GM23338 (cell line): ENCODE data around the gene BTBD9. TPM values are rescaled to one million over a fixed set of nuclear protein-coding genes. Genes with fewer than 3 reads are reported as not detected.

ENCODE experiments used
- ATAC-seq: fragments of 200-7000 bp; cut with Tn5 transposase; 3 replicates; pipeline ENCODE4 v1.9.1; 2020
- DNase-seq: peaks from one replicate; pipeline ENCODE4 v3.0.0-alpha.2; 2015; ENCODE audit warnings: low spot score
- H2AFZ ChIP-seq: fragments of 200-600 bp; sonication (generic); 2 replicates; pipeline ENCODE4 v1.8.0; 2016; ENCODE audit warnings: antibody characterized with exemption, mild to moderate bottlenecking, moderate library complexity
- H3F3A ChIP-seq: fragments of 200-600 bp; sonication (generic); replicated peaks from 2 replicates; pipeline ENCODE4 v1.8.0; 2017; ENCODE audit warnings: antibody characterized with exemption, mixed run types, low read depth
- H3K27ac ChIP-seq: fragments of 200-600 bp; sonication (generic); 2 replicates; pipeline ENCODE4 v1.6.1; 2016; ENCODE audit warnings: low read depth
- H3K27me3 ChIP-seq: fragments of 200-600 bp; sonication (generic); 2 replicates; pipeline ENCODE4 v1.8.0; 2016; ENCODE audit warnings: mild to moderate bottlenecking, mixed run types, moderate library complexity; ENCODE audit not compliant: insufficient read depth
- H3K36me3 ChIP-seq: fragments of 200-600 bp; sonication (generic); 2 replicates; pipeline ENCODE4 v1.8.0; 2016; ENCODE audit warnings: mild to moderate bottlenecking; ENCODE audit not compliant: insufficient read depth
- H3K4me1 ChIP-seq: fragments of 200-600 bp; sonication (generic); 2 replicates; pipeline ENCODE4 v1.8.0; 2016; ENCODE audit warnings: mild to moderate bottlenecking, moderate library complexity; ENCODE audit not compliant: insufficient read depth
- H3K4me2 ChIP-seq: fragments of 200-600 bp; sonication (generic); 2 replicates; pipeline ENCODE4 v1.7.1; 2017; ENCODE audit warnings: mixed run types
- H3K4me3 ChIP-seq: fragments of 200-600 bp; sonication (generic); 2 replicates; pipeline ENCODE4 v1.6.1; 2016; ENCODE audit warnings: mixed run types
- H3K79me2 ChIP-seq: fragments of 200-600 bp; sonication (generic); replicated peaks from 2 replicates; pipeline ENCODE4 v1.8.0; 2017; ENCODE audit warnings: mild to moderate bottlenecking; ENCODE audit not compliant: insufficient read depth
- H3K9me2 ChIP-seq: fragments of 200-600 bp; sonication (generic); 2 replicates; pipeline ENCODE4 v1.8.0; 2017; ENCODE audit not compliant: insufficient read depth
- H4K20me1 ChIP-seq: fragments of 200-600 bp; sonication (generic); replicated peaks from 2 replicates; pipeline ENCODE4 v1.8.0; 2017; ENCODE audit warnings: mild to moderate bottlenecking; ENCODE audit not compliant: insufficient read depth
- H3K27ac Mint-ChIP-seq: 2 replicates; pipeline ENCODE4 v1.8.0; 2020; ENCODE audit warnings: inconsistent platforms, mild to moderate bottlenecking, moderate library complexity, mixed read lengths
- H3K27me3 Mint-ChIP-seq: 3 replicates; pipeline ENCODE4 v1.8.0; 2022; ENCODE audit warnings: low read depth, mild to moderate bottlenecking, moderate library complexity, mixed read lengths, inconsistent platforms; ENCODE audit not compliant: insufficient read depth, poor library complexity
- H3K36me3 Mint-ChIP-seq: 3 replicates; pipeline ENCODE4 v1.8.0; 2021; ENCODE audit warnings: low read depth, mild to moderate bottlenecking, inconsistent platforms, moderate library complexity, mixed read lengths
- H3K4me1 Mint-ChIP-seq: 3 replicates; pipeline ENCODE4 v1.8.0; 2020; ENCODE audit warnings: mild to moderate bottlenecking, inconsistent platforms, mixed read lengths
- H3K4me3 Mint-ChIP-seq: 3 replicates; pipeline ENCODE4 v1.8.0; 2021; ENCODE audit warnings: moderate library complexity, mild to moderate bottlenecking, inconsistent platforms, mixed read lengths
- H3K9me3 Mint-ChIP-seq: 3 replicates; pipeline ENCODE4 v1.8.0; 2020; ENCODE audit warnings: moderate library complexity, mild to moderate bottlenecking, inconsistent platforms, mixed read lengths
- CREB1 ChIP-seq: fragments of 250-450 bp; sonication (Bioruptor Pico); IDR thresholded peaks from 2 replicates; pipeline ENCODE4 v1.5.0; 2020; ENCODE audit warnings: low read depth, mild to moderate bottlenecking, moderate library complexity
- EZH2 ChIP-seq: fragments of 200-600 bp; sonication (generic); IDR thresholded peaks from one replicate; pipeline ENCODE4 v1.8.0; 2017; ENCODE audit warnings: antibody characterized with exemption, mild to moderate bottlenecking, low read depth; ENCODE audit not compliant: unreplicated experiment
- EZH2phosphoT487 ChIP-seq: fragments of 200-600 bp; sonication (generic); IDR thresholded peaks from one replicate; pipeline ENCODE4 v1.8.1; 2018; ENCODE audit warnings: antibody characterized with exemption; ENCODE audit not compliant: unreplicated experiment
- JUNB ChIP-seq: IDR thresholded peaks from one replicate; pipeline ENCODE4 v1.6.1; 2016; ENCODE audit warnings: antibody characterized with exemption; ENCODE audit not compliant: unreplicated experiment
- NANOG ChIP-seq: IDR thresholded peaks from 2 replicates; pipeline ENCODE4 v1.6.1; 2016; ENCODE audit warnings: antibody characterized with exemption, borderline replicate concordance
- POLR2AphosphoS5 ChIP-seq: IDR thresholded peaks from 2 replicates; pipeline ENCODE4 v1.6.1; 2016; ENCODE audit warnings: antibody characterized with exemption, low read depth
- STAT1 ChIP-seq: IDR thresholded peaks from one replicate; pipeline ENCODE4 v1.6.1; 2016; ENCODE audit warnings: antibody characterized with exemption; ENCODE audit not compliant: unreplicated experiment
- ZNF114 ChIP-seq: fragments of 250-450 bp; sonication (Bioruptor Pico); IDR thresholded peaks from 2 replicates; pipeline ENCODE4 v1.5.0; 2020; ENCODE audit warnings: mild to moderate bottlenecking, moderate library complexity
- ZNF331 ChIP-seq: fragments of 250-450 bp; sonication (Bioruptor Pico); IDR thresholded peaks from 2 replicates; pipeline ENCODE4 v1.5.0; 2020; ENCODE audit warnings: low read depth, mild to moderate bottlenecking, moderate library complexity
- polyA plus RNA-seq: library from polyadenylated mRNA; unstranded; fragments of >200 nt; fragmentation: Nextera tagmentation; extraction: Ambion mirVana; gene quantifications from 2 replicates; pipeline ENCODE4 v1.2.1, GENCODE V29; 2016
- total RNA-seq: library from RNA; depleted of rRNA; stranded (reverse); fragments of >200 nt; shearing (Covaris generic); gene quantifications from 2 replicates; pipeline ENCODE4 v1.2.3, GENCODE V29; 2014
- TF ChIP-seq, protein P1 (sequence below): fragments of 250-450 bp; sonication (Bioruptor Pico); IDR thresholded peaks from 2 replicates; pipeline ENCODE4 v1.5.0; 2020; ENCODE audit warnings: mild to moderate bottlenecking, moderate library complexity
- TF ChIP-seq, protein P2 (sequence below): IDR thresholded peaks from 2 replicates; pipeline ENCODE4 v1.6.1; 2016; ENCODE audit warnings: antibody characterized with exemption
- TF ChIP-seq, protein P3 (sequence below): IDR thresholded peaks from one replicate; pipeline ENCODE4 v1.6.1; 2018; ENCODE audit warnings: antibody characterized with exemption; ENCODE audit not compliant: unreplicated experiment
- TF ChIP-seq, protein P4 (sequence below), 2 experiments: fragments of 200-600 bp in 1 of 2; sonication (generic) in 1 of 2; conservative IDR thresholded peaks; 2 replicates each; pipeline versions ENCODE4 v1.5.1 to v1.6.1; 2016 to 2017; ENCODE audit warnings: antibody characterized with exemption in 2 of 2, low read depth in 2 of 2, mild to moderate bottlenecking in 2 of 2, moderate library complexity in 1 of 2

BTBD9 gene
- total and polyA plus RNA-seq, 2 experiments from 2014 or later = 4.2 to 5.3 TPM

DNA sequence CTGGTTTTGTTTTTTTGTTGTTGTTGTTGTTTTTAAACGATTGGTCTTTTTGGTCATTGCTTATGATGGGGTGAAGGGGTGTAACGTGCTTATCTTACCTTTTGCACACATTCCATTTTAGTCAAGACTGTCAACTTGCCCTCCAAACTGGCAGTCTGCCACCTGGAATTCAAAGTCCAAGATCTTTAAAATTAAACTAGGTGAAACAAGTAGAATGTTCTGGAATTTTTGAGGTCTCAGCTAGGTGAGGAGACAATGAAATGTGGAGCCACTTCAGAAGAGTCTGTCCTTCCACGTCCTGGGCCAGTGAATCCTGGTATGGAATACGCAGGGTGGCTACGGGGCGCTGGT lies 475.6 kb downstream of the BTBD9 start:
- H3K4me1 Mint-ChIP-seq = peaks cover 10% of the 10 kb centered on the region; the same call in 2 of the 3 replicates
- H4K20me1 ChIP-seq = no peaks in the 10 kb centered on the region
- no peak overlapping the region for H3K27ac ChIP-seq
- no peaks in the 10 kb centered on the region for H3K9me2 ChIP-seq
- H3K27me3 ChIP-seq = no peaks in the 10 kb centered on the region
- DNase-seq (no peak), ATAC-seq (no peak)
- no peak overlapping the region for H3K4me3 Mint-ChIP-seq
- no peaks in the 10 kb centered on the region for H3K4me1 ChIP-seq
- H3K36me3 ChIP-seq = no peaks in the 10 kb centered on the region
- TF ChIP-seq, protein P1, sequence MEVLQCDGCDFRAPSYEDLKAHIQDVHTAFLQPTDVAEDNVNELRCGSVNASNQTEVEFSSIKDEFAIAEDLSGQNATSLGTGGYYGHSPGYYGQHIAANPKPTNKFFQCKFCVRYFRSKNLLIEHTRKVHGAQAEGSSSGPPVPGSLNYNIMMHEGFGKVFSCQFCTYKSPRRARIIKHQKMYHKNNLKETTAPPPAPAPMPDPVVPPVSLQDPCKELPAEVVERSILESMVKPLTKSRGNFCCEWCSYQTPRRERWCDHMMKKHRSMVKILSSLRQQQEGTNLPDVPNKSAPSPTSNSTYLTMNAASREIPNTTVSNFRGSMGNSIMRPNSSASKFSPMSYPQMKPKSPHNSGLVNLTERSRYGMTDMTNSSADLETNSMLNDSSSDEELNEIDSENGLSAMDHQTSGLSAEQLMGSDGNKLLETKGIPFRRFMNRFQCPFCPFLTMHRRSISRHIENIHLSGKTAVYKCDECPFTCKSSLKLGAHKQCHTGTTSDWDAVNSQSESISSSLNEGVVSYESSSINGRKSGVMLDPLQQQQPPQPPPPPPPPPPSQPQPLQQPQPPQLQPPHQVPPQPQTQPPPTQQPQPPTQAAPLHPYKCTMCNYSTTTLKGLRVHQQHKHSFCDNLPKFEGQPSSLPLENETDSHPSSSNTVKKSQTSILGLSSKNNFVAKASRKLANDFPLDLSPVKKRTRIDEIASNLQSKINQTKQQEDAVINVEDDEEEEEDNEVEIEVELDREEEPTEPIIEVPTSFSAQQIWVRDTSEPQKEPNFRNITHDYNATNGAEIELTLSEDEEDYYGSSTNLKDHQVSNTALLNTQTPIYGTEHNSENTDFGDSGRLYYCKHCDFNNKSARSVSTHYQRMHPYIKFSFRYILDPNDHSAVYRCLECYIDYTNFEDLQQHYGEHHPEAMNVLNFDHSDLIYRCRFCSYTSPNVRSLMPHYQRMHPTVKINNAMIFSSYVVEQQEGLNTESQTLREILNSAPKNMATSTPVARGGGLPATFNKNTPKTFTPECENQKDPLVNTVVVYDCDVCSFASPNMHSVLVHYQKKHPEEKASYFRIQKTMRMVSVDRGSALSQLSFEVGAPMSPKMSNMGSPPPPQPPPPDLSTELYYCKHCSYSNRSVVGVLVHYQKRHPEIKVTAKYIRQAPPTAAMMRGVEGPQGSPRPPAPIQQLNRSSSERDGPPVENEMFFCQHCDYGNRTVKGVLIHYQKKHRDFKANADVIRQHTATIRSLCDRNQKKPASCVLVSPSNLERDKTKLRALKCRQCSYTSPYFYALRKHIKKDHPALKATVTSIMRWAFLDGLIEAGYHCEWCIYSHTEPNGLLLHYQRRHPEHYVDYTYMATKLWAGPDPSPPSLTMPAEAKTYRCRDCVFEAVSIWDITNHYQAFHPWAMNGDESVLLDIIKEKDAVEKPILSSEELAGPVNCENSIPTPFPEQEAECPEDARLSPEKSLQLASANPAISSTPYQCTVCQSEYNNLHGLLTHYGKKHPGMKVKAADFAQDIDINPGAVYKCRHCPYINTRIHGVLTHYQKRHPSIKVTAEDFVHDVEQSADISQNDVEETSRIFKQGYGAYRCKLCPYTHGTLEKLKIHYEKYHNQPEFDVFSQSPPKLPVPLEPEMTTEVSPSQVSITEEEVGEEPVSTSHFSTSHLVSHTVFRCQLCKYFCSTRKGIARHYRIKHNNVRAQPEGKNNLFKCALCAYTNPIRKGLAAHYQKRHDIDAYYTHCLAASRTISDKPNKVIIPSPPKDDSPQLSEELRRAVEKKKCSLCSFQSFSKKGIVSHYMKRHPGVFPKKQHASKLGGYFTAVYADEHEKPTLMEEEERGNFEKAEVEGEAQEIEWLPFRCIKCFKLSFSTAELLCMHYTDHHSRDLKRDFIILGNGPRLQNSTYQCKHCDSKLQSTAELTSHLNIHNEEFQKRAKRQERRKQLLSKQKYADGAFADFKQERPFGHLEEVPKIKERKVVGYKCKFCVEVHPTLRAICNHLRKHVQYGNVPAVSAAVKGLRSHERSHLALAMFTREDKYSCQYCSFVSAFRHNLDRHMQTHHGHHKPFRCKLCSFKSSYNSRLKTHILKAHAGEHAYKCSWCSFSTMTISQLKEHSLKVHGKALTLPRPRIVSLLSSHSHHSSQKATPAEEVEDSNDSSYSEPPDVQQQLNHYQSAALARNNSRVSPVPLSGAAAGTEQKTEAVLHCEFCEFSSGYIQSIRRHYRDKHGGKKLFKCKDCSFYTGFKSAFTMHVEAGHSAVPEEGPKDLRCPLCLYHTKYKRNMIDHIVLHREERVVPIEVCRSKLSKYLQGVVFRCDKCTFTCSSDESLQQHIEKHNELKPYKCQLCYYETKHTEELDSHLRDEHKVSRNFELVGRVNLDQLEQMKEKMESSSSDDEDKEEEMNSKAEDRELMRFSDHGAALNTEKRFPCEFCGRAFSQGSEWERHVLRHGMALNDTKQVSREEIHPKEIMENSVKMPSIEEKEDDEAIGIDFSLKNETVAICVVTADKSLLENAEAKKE (CRISPR knock-in tag) = no peak
- TF ChIP-seq POLR2AphosphoS5 (no peak), NANOG (no peak), JUNB (no peak), EZH2 (no peak), CREB1 (no peak), ZNF331 (no peak), EZH2phosphoT487 (no peak), ZNF114 (CRISPR knock-in tag) (no peak), STAT1 (no peak)
- TF ChIP-seq, protein P2, sequence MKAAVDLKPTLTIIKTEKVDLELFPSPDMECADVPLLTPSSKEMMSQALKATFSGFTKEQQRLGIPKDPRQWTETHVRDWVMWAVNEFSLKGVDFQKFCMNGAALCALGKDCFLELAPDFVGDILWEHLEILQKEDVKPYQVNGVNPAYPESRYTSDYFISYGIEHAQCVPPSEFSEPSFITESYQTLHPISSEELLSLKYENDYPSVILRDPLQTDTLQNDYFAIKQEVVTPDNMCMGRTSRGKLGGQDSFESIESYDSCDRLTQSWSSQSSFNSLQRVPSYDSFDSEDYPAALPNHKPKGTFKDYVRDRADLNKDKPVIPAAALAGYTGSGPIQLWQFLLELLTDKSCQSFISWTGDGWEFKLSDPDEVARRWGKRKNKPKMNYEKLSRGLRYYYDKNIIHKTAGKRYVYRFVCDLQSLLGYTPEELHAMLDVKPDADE = no peak
- TF ChIP-seq, protein P3, sequence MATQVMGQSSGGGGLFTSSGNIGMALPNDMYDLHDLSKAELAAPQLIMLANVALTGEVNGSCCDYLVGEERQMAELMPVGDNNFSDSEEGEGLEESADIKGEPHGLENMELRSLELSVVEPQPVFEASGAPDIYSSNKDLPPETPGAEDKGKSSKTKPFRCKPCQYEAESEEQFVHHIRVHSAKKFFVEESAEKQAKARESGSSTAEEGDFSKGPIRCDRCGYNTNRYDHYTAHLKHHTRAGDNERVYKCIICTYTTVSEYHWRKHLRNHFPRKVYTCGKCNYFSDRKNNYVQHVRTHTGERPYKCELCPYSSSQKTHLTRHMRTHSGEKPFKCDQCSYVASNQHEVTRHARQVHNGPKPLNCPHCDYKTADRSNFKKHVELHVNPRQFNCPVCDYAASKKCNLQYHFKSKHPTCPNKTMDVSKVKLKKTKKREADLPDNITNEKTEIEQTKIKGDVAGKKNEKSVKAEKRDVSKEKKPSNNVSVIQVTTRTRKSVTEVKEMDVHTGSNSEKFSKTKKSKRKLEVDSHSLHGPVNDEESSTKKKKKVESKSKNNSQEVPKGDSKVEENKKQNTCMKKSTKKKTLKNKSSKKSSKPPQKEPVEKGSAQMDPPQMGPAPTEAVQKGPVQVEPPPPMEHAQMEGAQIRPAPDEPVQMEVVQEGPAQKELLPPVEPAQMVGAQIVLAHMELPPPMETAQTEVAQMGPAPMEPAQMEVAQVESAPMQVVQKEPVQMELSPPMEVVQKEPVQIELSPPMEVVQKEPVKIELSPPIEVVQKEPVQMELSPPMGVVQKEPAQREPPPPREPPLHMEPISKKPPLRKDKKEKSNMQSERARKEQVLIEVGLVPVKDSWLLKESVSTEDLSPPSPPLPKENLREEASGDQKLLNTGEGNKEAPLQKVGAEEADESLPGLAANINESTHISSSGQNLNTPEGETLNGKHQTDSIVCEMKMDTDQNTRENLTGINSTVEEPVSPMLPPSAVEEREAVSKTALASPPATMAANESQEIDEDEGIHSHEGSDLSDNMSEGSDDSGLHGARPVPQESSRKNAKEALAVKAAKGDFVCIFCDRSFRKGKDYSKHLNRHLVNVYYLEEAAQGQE = no peak
- TF ChIP-seq, protein P4, sequence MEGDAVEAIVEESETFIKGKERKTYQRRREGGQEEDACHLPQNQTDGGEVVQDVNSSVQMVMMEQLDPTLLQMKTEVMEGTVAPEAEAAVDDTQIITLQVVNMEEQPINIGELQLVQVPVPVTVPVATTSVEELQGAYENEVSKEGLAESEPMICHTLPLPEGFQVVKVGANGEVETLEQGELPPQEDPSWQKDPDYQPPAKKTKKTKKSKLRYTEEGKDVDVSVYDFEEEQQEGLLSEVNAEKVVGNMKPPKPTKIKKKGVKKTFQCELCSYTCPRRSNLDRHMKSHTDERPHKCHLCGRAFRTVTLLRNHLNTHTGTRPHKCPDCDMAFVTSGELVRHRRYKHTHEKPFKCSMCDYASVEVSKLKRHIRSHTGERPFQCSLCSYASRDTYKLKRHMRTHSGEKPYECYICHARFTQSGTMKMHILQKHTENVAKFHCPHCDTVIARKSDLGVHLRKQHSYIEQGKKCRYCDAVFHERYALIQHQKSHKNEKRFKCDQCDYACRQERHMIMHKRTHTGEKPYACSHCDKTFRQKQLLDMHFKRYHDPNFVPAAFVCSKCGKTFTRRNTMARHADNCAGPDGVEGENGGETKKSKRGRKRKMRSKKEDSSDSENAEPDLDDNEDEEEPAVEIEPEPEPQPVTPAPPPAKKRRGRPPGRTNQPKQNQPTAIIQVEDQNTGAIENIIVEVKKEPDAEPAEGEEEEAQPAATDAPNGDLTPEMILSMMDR (conservative IDR thresholded peaks at IDR 0.05; ENCODE audit: low read depth in 2 of 2) = no peak
- H3K27me3 Mint-ChIP-seq = peaks cover 19% of the 10 kb centered on the region
- H3K27ac Mint-ChIP-seq = no peak overlapping the region
- H2AFZ ChIP-seq = no peak overlapping the region
- H3K4me3 ChIP-seq = no peak overlapping the region
- no peaks in the 10 kb centered on the region; the same call in 2 of the 3 replicates for H3K9me3 Mint-ChIP-seq
- no peaks in the 10 kb centered on the region for H3K79me2 ChIP-seq
- peaks cover 2% of the 10 kb centered on the region; the same call in 1 of the 3 replicates for H3K36me3 Mint-ChIP-seq
- no peak overlapping the region for H3K4me2 ChIP-seq
- H3F3A ChIP-seq = no peaks in the 10 kb centered on the region
